ENCODE results near the gene POMT2.
"Not testable (repeated sequence)": the region's sequence is repeated elsewhere in the genome, so short reads cannot be mapped to it uniquely, and the experiment has no call there.

POMT2 gene

GRCh38 chr14:77320238-77320935 lies at the start of gene POMT2:
TSS of gene POMT2 (minus strand) at chr14:77320883. CDS start at chr14:77320681, 202 bp downstream.
- peak; percentile 82 for DNase-seq (ENCODE audit: low read depth in 2 of 2)

DNA sequence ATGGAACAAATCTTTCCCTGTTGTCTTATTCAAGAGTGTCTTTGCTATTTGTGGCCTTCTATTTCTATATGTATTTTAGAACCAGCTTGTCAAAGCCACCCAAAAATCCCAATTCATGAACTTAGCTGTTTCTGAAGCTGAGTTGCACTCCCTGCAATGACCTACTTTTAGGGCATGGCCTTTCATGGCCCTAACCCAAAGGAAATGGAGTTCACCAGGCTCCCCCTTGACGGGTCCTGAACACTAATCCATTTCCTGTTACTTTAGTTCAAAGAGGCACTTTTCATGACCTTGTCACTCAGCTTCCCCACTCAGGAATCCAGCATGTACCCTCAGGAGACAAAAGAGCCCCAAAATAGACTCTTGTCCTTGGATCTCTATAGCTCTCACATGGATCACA lies 48.6 kb upstream of the POMT2 start:
- DNase-seq (ENCODE audit: low read depth in 2 of 2), result no peak

DNA sequence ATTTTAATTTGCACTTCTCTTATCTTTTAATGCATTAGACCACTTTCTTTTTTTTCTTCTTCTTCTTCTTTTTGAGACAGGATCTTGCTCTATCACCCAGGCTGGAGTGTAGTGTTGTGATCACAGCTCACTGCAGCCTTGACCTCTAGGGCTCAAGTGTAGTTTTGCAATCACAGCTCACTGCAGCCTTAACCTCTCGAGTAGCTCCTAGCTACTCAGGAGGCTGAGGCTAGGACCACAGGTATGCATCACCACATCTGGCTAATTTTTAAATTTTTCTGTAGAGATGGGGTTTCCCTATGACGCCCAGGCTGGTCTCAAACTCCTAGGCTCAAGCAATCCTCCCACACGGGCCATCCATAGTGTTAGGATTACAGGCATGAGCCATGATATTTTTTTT lies 43.5 kb upstream of the POMT2 start:
- no peak for DNase-seq (ENCODE audit: low read depth in 2 of 2)

GRCh38 chr14:77359626-77360025 lies 38.9 kb upstream of the POMT2 start:
- DNase-seq (ENCODE audit: low read depth in 2 of 2), result no peak

GRCh38 chr14:77356899-77357298 lies 36.2 kb upstream of the POMT2 start:
- DNase-seq (ENCODE audit: low read depth in 2 of 2), result no peak

GRCh38 chr14:77355811-77356210 lies 35.1 kb upstream of the POMT2 start:
- DNase-seq (ENCODE audit: low read depth in 2 of 2), result no peak

- no peak for DNase-seq (ENCODE audit: low read depth in 2 of 2)
Measured at GRCh38 chr14:77353469-77354141, 32.9 kb upstream of the POMT2 start.

- DNase-seq (ENCODE audit: low read depth in 2 of 2), result no peak
Measured at GRCh38 chr14:77347751-77348150, 27.1 kb upstream of the POMT2 start.

GRCh38 chr14:77346495-77346894 lies 25.8 kb upstream of the POMT2 start:
- no peak for DNase-seq (ENCODE audit: low read depth in 2 of 2)

DNA sequence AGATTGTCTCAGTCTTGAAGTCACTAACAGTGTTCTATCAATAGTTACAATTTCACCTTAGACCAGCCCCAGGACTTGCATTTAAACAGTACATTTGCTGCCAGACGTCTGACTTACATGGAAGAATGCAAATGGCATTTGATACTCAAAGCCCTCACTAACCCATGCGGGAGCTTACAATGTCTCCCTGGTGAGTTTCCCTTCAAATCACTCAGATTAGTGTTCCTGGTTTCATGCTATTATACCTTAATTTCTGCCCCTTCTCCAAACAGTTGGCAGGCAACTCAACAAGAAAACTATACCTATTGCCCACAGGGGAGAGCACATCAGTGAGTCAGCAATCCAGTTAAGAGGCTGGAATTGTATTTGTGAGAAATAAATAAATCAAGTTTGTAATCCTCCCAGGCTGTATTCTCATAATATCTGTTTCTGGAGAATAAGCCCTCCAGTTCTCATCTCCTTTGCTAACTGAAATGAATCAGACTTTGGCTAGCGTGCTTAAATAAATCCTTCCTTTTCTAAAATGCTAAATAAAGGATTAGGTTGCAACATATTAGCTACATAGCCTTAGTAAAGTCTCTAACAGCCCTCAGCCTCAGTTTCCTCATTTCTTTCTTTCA lies 23.8 kb upstream of the POMT2 start:
- DNase-seq (ENCODE audit: low read depth in 2 of 2), result no peak

GRCh38 chr14:77343662-77344061 lies 23.0 kb upstream of the POMT2 start:
- DNase-seq (ENCODE audit: low read depth in 2 of 2), result no peak

GRCh38 chr14:77342726-77343397 lies 22.2 kb upstream of the POMT2 start:
- DNase-seq (ENCODE audit: low read depth in 2 of 2), result no peak

- DNase-seq (ENCODE audit: low read depth in 2 of 2), result no peak
Measured at GRCh38 chr14:77340389-77340788, 19.7 kb upstream of the POMT2 start.

DNA sequence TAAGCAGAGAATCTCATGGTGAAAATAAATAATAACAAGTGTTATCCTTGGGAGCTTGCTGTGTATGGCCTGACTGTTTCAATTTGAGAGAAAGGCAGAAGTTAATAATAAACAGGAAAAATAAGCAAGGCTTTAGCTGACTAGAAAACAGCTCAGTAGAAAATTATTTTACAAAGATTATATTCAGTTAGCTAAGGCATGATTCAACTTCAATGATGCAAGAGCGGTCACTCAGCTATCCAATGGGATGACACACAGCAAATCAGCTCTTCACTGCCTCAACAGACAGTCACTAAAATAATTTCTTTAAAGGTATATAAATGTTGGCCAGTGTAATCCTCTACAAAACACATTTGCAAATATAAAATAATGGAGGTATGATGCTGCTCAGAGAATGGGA lies 18.7 kb upstream of the POMT2 start:
- no peak for DNase-seq (ENCODE audit: low read depth in 2 of 2)

GRCh38 chr14:77338302-77338701 lies 17.6 kb upstream of the POMT2 start:
- no peak for DNase-seq (ENCODE audit: low read depth in 2 of 2)

DNA sequence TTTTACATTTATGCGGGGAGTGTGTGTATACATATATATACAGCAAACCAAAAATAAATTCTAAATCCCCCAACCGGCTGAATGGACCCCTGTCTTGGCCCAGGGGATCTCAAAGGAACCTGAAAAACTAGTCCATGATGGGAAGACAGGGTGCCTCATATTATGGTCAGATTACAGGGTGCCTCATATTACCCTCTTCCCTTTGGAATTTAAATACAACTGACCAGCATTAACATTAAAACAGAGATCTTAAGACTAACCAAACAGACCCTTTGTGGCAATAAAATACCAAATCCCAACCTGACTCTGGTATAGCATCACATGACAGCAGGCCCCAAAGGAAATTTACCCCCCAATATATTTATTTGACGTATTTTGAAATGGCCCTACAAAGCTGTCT lies 17.2 kb upstream of the POMT2 start:
- no peak for DNase-seq (ENCODE audit: low read depth in 2 of 2)

- not testable (repeated sequence) for DNase-seq (ENCODE audit: low read depth in 2 of 2)
Measured at GRCh38 chr14:77337255-77337654, 16.6 kb upstream of the POMT2 start.

- no peak for DNase-seq (ENCODE audit: low read depth in 2 of 2)
Measured at GRCh38 chr14:77335576-77335975, 14.9 kb upstream of the POMT2 start.

GRCh38 chr14:77329872-77330271 lies 9.2 kb upstream of the POMT2 start:
- DNase-seq (ENCODE audit: low read depth in 2 of 2), result no peak

GRCh38 chr14:77327111-77327510 lies 6.4 kb upstream of the POMT2 start:
- no peak for DNase-seq (ENCODE audit: low read depth in 2 of 2)

GRCh38 chr14:77325746-77326094 lies 5.0 kb upstream of the POMT2 start:
- no peak for DNase-seq (ENCODE audit: low read depth in 2 of 2)
